Measurements from ENCODE around the gene SEPTIN5. TPM values are rescaled to one million over a fixed set of nuclear protein-coding genes. Genes with fewer than 3 reads are reported as not detected.
A peak's percentile ranks its signal among the peaks of the same experiment; 100 is the strongest.

Gene SEPTIN5
- total RNA-seq, 1 experiment from 2014 or later, result 22.4 TPM

- CTCF ChIA-PET, result interaction anchor here (2.6 kb wide), 1 partner anchor 74 kb away, joined by 12 read pairs; no protein-coding TSS in a partner anchor
- peak overlapping the region; percentile 29; the same call in 1 of the 2 replicates for H3K27ac Mint-ChIP-seq
Observed at GRCh38 chr22:19706661-19707151, 7.6 kb upstream of the SEPTIN5 start.

More at GRCh38 chr22:19706661-19707151, 7.6 kb upstream of the SEPTIN5 start:
- Mint-ChIP-seq H3K9me3 (no peaks in the 10 kb centered on the region), H3K36me3 (no peaks in the 10 kb centered on the region), H3K4me3 (no peak overlapping the region), H3K4me1 (peaks cover 40% of the 10 kb centered on the region), H3K27me3 (ENCODE audit: low read depth) (peaks cover 3% of the 10 kb centered on the region)
- no peak for DNase-seq (ENCODE audit: low spot score)
- ATAC-seq, result no peak
- POLR2A ChIA-PET, result no interaction called here
- TF ChIP-seq NR2C2 (CRISPR knock-in tag; IDR thresholded peaks at IDR 0.05) (no peak), PRDM15 (CRISPR knock-in tag; IDR thresholded peaks at IDR 0.05) (no peak), FOXJ3 (CRISPR knock-in tag; IDR thresholded peaks at IDR 0.05; ENCODE audit: borderline replicate concordance) (no peak), NR1H2 (CRISPR knock-in tag; IDR thresholded peaks at IDR 0.05) (no peak), NFE2L1 (CRISPR knock-in tag; IDR thresholded peaks at IDR 0.05) (no peak), GABPB1 (CRISPR knock-in tag; IDR thresholded peaks at IDR 0.05) (no peak), ZNF317 (CRISPR knock-in tag; IDR thresholded peaks at IDR 0.05; ENCODE audit: borderline replicate concordance, low read depth) (no peak), ZNF219 (CRISPR knock-in tag; IDR thresholded peaks at IDR 0.05; ENCODE audit: borderline replicate concordance) (no peak), ATF1 (CRISPR knock-in tag; IDR thresholded peaks at IDR 0.05) (no peak), ESRRA (CRISPR knock-in tag; IDR thresholded peaks at IDR 0.05; ENCODE audit: borderline replicate concordance) (no peak), CBFB (CRISPR knock-in tag; IDR thresholded peaks at IDR 0.05; ENCODE audit: low read depth) (no peak), ZNF121 (CRISPR knock-in tag; IDR thresholded peaks at IDR 0.05) (no peak), ZNF281 (CRISPR knock-in tag; IDR thresholded peaks at IDR 0.05) (no peak), E2F5 (CRISPR knock-in tag; IDR thresholded peaks at IDR 0.05) (no peak), IRF2 (CRISPR knock-in tag; IDR thresholded peaks at IDR 0.05; ENCODE audit: borderline replicate concordance, low read depth) (no peak), NR3C1 (CRISPR knock-in tag; conservative IDR thresholded peaks at IDR 0.05; ENCODE audit: low read depth) (no peak), ATF2 (CRISPR knock-in tag; IDR thresholded peaks at IDR 0.05; ENCODE audit: borderline replicate concordance, low read depth) (no peak), RELA (CRISPR knock-in tag; IDR thresholded peaks at IDR 0.05; ENCODE audit: borderline replicate concordance) (no peak), ZNF263 (CRISPR knock-in tag; IDR thresholded peaks at IDR 0.05; ENCODE audit: low read depth) (no peak)

Data from WTC11 (cell line).